ENCODE data around the gene MBD5. TPM values are rescaled to one million over a fixed set of nuclear protein-coding genes. Genes with fewer than 3 reads are reported as not detected.

MBD5 gene
- total RNA-seq, 1 donor from 2014 or later = 95.4 TPM

DNA sequence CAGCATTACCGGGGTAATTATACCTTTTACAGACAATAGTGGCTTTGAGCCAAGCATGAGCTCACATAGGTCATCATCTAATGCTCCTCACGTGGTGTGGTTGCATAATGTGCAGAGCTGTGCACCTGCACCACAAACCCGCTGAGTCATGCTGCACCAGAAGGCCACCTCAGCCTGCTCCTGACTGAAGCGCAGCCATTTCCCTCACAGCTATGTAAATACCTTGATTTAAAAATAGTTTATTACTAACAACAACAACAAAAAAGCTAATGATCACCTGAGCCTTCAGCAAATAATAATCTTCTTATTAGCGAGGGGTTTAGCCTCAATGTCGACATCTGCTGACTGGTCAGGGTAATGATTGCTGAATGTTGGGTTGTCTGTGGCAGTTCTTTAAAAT, 238.8 kb downstream of the MBD5 start:
- H3K27me3 Mint-ChIP-seq (ENCODE audit: unreplicated experiment) = peaks cover 6% of the 10 kb centered on the region
- TF ChIP-seq, protein P1, sequence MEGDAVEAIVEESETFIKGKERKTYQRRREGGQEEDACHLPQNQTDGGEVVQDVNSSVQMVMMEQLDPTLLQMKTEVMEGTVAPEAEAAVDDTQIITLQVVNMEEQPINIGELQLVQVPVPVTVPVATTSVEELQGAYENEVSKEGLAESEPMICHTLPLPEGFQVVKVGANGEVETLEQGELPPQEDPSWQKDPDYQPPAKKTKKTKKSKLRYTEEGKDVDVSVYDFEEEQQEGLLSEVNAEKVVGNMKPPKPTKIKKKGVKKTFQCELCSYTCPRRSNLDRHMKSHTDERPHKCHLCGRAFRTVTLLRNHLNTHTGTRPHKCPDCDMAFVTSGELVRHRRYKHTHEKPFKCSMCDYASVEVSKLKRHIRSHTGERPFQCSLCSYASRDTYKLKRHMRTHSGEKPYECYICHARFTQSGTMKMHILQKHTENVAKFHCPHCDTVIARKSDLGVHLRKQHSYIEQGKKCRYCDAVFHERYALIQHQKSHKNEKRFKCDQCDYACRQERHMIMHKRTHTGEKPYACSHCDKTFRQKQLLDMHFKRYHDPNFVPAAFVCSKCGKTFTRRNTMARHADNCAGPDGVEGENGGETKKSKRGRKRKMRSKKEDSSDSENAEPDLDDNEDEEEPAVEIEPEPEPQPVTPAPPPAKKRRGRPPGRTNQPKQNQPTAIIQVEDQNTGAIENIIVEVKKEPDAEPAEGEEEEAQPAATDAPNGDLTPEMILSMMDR (IDR thresholded peaks at IDR 0.05; ENCODE audit: partially characterized antibody, unreplicated experiment) = no peak
- no peaks in the 10 kb centered on the region for H3K4me1 Mint-ChIP-seq (ENCODE audit: low read depth, unreplicated experiment)
- H3K4me3 Mint-ChIP-seq (ENCODE audit: unreplicated experiment) = no peak overlapping the region
- no peak for DNase-seq
- peaks cover 28% of the 10 kb centered on the region for H3K36me3 Mint-ChIP-seq (ENCODE audit: unreplicated experiment)
- no peak overlapping the region for H3K27ac Mint-ChIP-seq (ENCODE audit: unreplicated experiment)
- H3K9me3 Mint-ChIP-seq (ENCODE audit: unreplicated experiment) = peaks cover 5% of the 10 kb centered on the region

DNA sequence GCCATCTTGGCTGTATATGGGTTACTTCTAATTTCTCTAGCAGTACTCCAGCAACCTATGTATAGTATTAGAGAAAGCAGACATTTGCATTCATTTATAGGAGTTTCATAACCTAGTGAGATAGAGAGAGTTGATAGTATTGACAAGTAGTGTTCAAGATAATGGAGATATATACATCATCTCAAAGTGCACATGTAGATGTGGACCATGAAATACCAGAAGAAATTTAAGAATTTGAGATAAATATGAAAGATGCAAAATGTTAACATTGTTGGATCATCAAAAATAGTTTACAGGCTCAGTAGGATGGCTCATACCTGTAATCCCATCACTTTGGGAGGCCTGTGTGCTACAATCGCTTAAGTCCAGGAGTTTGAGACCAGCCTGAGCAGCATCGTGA, 243.0 kb downstream of the MBD5 start:
- Mint-ChIP-seq H3K4me1 (ENCODE audit: low read depth, unreplicated experiment) (no peaks in the 10 kb centered on the region), H3K9me3 (ENCODE audit: unreplicated experiment) (peaks cover 5% of the 10 kb centered on the region), H3K4me3 (ENCODE audit: unreplicated experiment) (no peak overlapping the region), H3K27me3 (ENCODE audit: unreplicated experiment) (peaks cover 2% of the 10 kb centered on the region), H3K36me3 (ENCODE audit: unreplicated experiment) (peaks cover 16% of the 10 kb centered on the region), H3K27ac (ENCODE audit: unreplicated experiment) (no peak overlapping the region)
- DNase-seq = no peak
- TF ChIP-seq, protein P1 (IDR thresholded peaks at IDR 0.05; ENCODE audit: partially characterized antibody, unreplicated experiment) = no peak

DNA sequence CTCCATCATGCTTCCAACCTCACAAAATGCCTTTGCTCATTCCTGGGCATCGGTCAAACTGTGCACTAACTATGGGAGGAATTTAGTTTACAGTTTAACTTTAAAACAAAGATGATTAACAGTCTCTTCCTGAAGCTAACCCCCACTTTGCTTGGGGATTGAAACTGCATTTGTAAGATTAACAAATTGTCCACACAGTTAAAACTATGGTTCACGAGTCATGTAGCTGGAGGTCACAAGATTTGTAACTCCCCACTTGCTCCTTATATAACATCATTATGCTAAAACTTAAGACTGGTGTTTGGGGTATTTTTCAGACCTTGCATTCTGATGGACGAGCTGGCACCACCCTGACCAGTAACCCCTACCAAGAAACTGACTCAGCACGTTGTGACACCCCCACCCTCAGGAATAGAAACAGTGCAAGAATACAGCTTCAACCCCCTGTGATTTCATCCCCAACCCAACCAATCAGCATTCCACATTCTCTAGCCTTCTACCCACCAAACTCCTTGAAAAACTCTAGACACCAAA, 252.3 kb downstream of the MBD5 start:
- H3K27ac Mint-ChIP-seq (ENCODE audit: unreplicated experiment) = no peak overlapping the region
- DNase-seq = no peak
- no peaks in the 10 kb centered on the region for H3K27me3 Mint-ChIP-seq (ENCODE audit: unreplicated experiment)
- no peak overlapping the region for H3K4me3 Mint-ChIP-seq (ENCODE audit: unreplicated experiment)
- no peaks in the 10 kb centered on the region for H3K4me1 Mint-ChIP-seq (ENCODE audit: low read depth, unreplicated experiment)
- peaks cover 5% of the 10 kb centered on the region for H3K36me3 Mint-ChIP-seq (ENCODE audit: unreplicated experiment)
- TF ChIP-seq, protein P1 (IDR thresholded peaks at IDR 0.05; ENCODE audit: partially characterized antibody, unreplicated experiment) = no peak
- H3K9me3 Mint-ChIP-seq (ENCODE audit: unreplicated experiment) = peaks cover 2% of the 10 kb centered on the region

DNA sequence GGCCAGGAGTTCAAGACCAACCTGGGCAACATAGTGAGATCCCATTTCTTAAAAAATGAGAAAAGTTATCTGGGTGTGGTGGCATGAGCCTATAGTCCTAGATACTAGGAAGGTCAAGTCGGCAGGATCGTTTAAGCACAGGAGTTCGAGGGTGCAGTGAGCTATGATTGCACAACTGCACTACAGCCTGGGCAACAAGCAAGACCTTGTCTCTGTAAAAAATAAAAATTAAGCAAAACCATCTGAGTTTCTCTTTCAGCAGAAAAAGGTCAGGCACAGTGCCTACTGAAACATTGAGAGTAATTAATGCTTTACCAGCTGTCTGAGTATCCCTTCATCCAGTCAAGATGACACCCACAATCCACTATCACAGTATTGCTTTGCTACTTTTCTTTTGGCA, 258.3 kb downstream of the MBD5 start:
- H3K27ac Mint-ChIP-seq (ENCODE audit: unreplicated experiment) = no peak overlapping the region
- H3K4me3 Mint-ChIP-seq (ENCODE audit: unreplicated experiment) = no peak overlapping the region
- no peaks in the 10 kb centered on the region for H3K9me3 Mint-ChIP-seq (ENCODE audit: unreplicated experiment)
- H3K4me1 Mint-ChIP-seq (ENCODE audit: low read depth, unreplicated experiment) = no peaks in the 10 kb centered on the region
- no peaks in the 10 kb centered on the region for H3K27me3 Mint-ChIP-seq (ENCODE audit: unreplicated experiment)
- H3K36me3 Mint-ChIP-seq (ENCODE audit: unreplicated experiment) = no peaks in the 10 kb centered on the region
- TF ChIP-seq, protein P1 (IDR thresholded peaks at IDR 0.05; ENCODE audit: partially characterized antibody, unreplicated experiment) = no peak
- DNase-seq = no peak

DNA sequence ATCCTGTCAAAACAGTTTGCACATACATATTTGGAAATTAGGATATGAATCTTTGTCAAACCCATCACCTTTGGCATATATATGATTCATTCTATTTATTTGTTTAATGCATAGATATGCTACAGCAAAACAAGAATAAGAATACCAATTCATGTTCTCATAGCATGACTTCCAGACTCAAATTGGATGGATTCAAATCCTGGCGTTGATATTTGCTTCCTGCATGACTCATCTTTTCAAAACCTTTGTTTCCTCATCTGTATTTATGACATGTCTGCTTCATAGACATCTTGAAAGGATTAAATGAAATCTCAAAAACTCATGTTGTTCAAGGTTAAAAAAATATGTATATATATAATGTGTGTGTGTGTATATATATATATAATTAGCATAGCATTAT, 261.3 kb downstream of the MBD5 start:
- Mint-ChIP-seq H3K27ac (ENCODE audit: unreplicated experiment) (no peak overlapping the region), H3K36me3 (ENCODE audit: unreplicated experiment) (no peaks in the 10 kb centered on the region), H3K4me3 (ENCODE audit: unreplicated experiment) (no peak overlapping the region), H3K4me1 (ENCODE audit: low read depth, unreplicated experiment) (no peaks in the 10 kb centered on the region), H3K9me3 (ENCODE audit: unreplicated experiment) (no peaks in the 10 kb centered on the region), H3K27me3 (ENCODE audit: unreplicated experiment) (no peaks in the 10 kb centered on the region)
- DNase-seq = no peak
- TF ChIP-seq, protein P1 (IDR thresholded peaks at IDR 0.05; ENCODE audit: partially characterized antibody, unreplicated experiment) = no peak

Measured in glutamatergic neuron (in vitro differentiated cells).